Bronchial epithelial cell (primary cell): ENCODE data around the gene MBTD1. TPM values are rescaled to one million over a fixed set of nuclear protein-coding genes. Genes with fewer than 3 reads are reported as not detected.
"Not testable (repeated sequence)": the region's sequence is repeated elsewhere in the genome, so short reads cannot be mapped to it uniquely, and the experiment has no call there.

Source experiments
- DNase-seq: peaks from one replicate; pipeline ENCODE4 v3.0.0-alpha.2; 2010; ENCODE audit warnings: low read depth
- FAIRE-seq: peaks from 2 replicates; lab custom pipeline; 2011; peaks lifted over from hg19 to GRCh38; lab: Jason Lieb, UNC
- H3K27me3 ChIP-seq: 2 replicates; pipeline ENCODE4 v1.5.1; 2011; ENCODE audit warnings: low read length; ENCODE audit not compliant: control insufficient read depth, insufficient read depth
- H3K36me3 ChIP-seq: 2 replicates; pipeline ENCODE4 v1.5.1; 2011; ENCODE audit warnings: low read length; ENCODE audit not compliant: control insufficient read depth, insufficient read depth
- H3K4me3 ChIP-seq: 2 replicates; pipeline ENCODE4 v1.5.1; 2011; ENCODE audit warnings: mild to moderate bottlenecking, low read depth, low read length, control low read depth
- CTCF ChIP-seq: IDR thresholded peaks from 2 replicates; pipeline ENCODE4 v1.5.1; 2011; ENCODE audit warnings: mild to moderate bottlenecking, moderate library complexity, low read length, control low read depth, inconsistent platforms; ENCODE audit not compliant: insufficient read depth, severe bottlenecking
- total RNA-seq: library from RNA; depleted of rRNA; stranded (reverse); fragments of >200 nt; gene quantifications from 2 replicates; pipeline ENCODE4 v1.2.1, GENCODE V29; 2014

Gene MBTD1
- total RNA-seq, 1 donor from 2014 or later: 10.5 TPM

GRCh38 chr17:51287412-51287811, 27.6 kb upstream of the MBTD1 start:
- FAIRE-seq: no peak

GRCh38 chr17:51279183-51279582, 19.3 kb upstream of the MBTD1 start:
- TF ChIP-seq CTCF: no peak
- H3K4me3 ChIP-seq: no peak overlapping the region
- H3K36me3 ChIP-seq: peaks cover 15% of the 10 kb centered on the region
- DNase-seq (peak; percentile 7), FAIRE-seq (no peak)
- no peaks in the 10 kb centered on the region for H3K27me3 ChIP-seq

More at GRCh38 chr17:51287412-51287811, 27.6 kb upstream of the MBTD1 start:
- no peak overlapping the region for H3K4me3 ChIP-seq
- TF ChIP-seq CTCF: no peak
- H3K36me3 ChIP-seq: peaks cover 8% of the 10 kb centered on the region
- DNase-seq: no peak
- no peaks in the 10 kb centered on the region for H3K27me3 ChIP-seq

- no peak for DNase-seq
- H3K36me3 ChIP-seq: peaks cover 12% of the 10 kb centered on the region
- TF ChIP-seq CTCF: no peak
- FAIRE-seq: no peak
- no peak overlapping the region for H3K4me3 ChIP-seq
- H3K27me3 ChIP-seq: no peaks in the 10 kb centered on the region
These were observed 15.5 kb upstream of the MBTD1 start for GRCh38 chr17:51275381-51275780.

- no peak for TF ChIP-seq CTCF
- no peaks in the 10 kb centered on the region for H3K27me3 ChIP-seq
- no peak overlapping the region for H3K4me3 ChIP-seq
- peaks cover 5% of the 10 kb centered on the region for H3K36me3 ChIP-seq
- no peak for FAIRE-seq
- DNase-seq: no peak
These were observed 13.0 kb upstream of the MBTD1 start for GRCh38 chr17:51272812-51273211.

- FAIRE-seq (no peak), DNase-seq (no peak)
- TF ChIP-seq CTCF: no peak
- H3K27me3 ChIP-seq: no peaks in the 10 kb centered on the region
- H3K36me3 ChIP-seq: peaks cover 3% of the 10 kb centered on the region
- H3K4me3 ChIP-seq: no peak overlapping the region
These were observed 10.8 kb upstream of the MBTD1 start for GRCh38 chr17:51270636-51271035.

GRCh38 chr17:51269991-51270390, 10.1 kb upstream of the MBTD1 start:
- H3K27me3 ChIP-seq: no peaks in the 10 kb centered on the region
- H3K36me3 ChIP-seq: peaks cover 2% of the 10 kb centered on the region
- FAIRE-seq (no peak), DNase-seq (no peak)
- no peak overlapping the region for H3K4me3 ChIP-seq
- TF ChIP-seq CTCF: no peak

GRCh38 chr17:51264466-51264865, 4.6 kb upstream of the MBTD1 start:
- FAIRE-seq: not testable (repeated sequence)
- peak; percentile 13 for DNase-seq

More at GRCh38 chr17:51264466-51264865, 4.6 kb upstream of the MBTD1 start:
- H3K4me3 ChIP-seq, H3K36me3 ChIP-seq, H3K27me3 ChIP-seq: not testable (repeated sequence)
